OCI-LY1 (cell line): ENCODE measurements around the gene MAP3K4.

Experiments used
- H2AFZ ChIP-seq: fragments of 200-600 bp; sonication (generic), shearing (Covaris generic); 2 replicates; pipeline ENCODE4 v1.6.0; 2014; ENCODE audit warnings: antibody characterized with exemption, mild to moderate bottlenecking, low read length
- H3F3A ChIP-seq: fragments of 200-600 bp; sonication (generic), shearing (Covaris generic); 2 replicates; pipeline ENCODE4 v1.6.0; 2014; ENCODE audit warnings: mild to moderate bottlenecking, antibody characterized with exemption, low read length, moderate library complexity; ENCODE audit not compliant: insufficient read depth
- H3K27ac ChIP-seq: fragments of 200-600 bp; sonication (generic); 2 replicates; pipeline ENCODE4 v1.5.1; 2014; ENCODE audit warnings: low read length, mixed run types, mild to moderate bottlenecking, low read depth; ENCODE audit not compliant: poor library complexity, severe bottlenecking
- H3K27me3 ChIP-seq: fragments of 200-600 bp; sonication (generic); 2 replicates; pipeline ENCODE4 v1.6.0; 2014; ENCODE audit warnings: antibody characterized with exemption, mild to moderate bottlenecking, low read length, moderate library complexity; ENCODE audit not compliant: insufficient read depth
- H3K36me3 ChIP-seq: fragments of 200-600 bp; sonication (generic); 2 replicates; pipeline ENCODE4 v1.6.1; 2014; ENCODE audit warnings: mild to moderate bottlenecking, antibody characterized with exemption, low read length, moderate library complexity, mixed read lengths; ENCODE audit not compliant: insufficient read depth
- H3K4me1 ChIP-seq: fragments of 200-600 bp; sonication (generic); 2 replicates; pipeline ENCODE4 v1.5.1; 2014; ENCODE audit warnings: mild to moderate bottlenecking, low read length, moderate library complexity; ENCODE audit not compliant: insufficient read depth, severe bottlenecking
- H3K4me2 ChIP-seq: fragments of 200-600 bp; sonication (generic), shearing (Covaris generic); 2 replicates; pipeline ENCODE4 v1.6.1; 2014; ENCODE audit warnings: low read length
- H3K4me3 ChIP-seq: fragments of 200-600 bp; sonication (generic); 2 replicates; pipeline ENCODE4 v1.5.1; 2014; ENCODE audit warnings: low read length, low read depth, mild to moderate bottlenecking, mixed read lengths; ENCODE audit not compliant: poor library complexity, severe bottlenecking
- H3K79me2 ChIP-seq: fragments of 200-600 bp; shearing (Covaris generic); 2 replicates; pipeline ENCODE4 v1.6.1; 2016; ENCODE audit warnings: mixed run types, low read length, mixed read lengths; ENCODE audit not compliant: insufficient read depth
- H3K9ac ChIP-seq: fragments of 200-600 bp; sonication (generic), shearing (Covaris generic); 2 replicates; pipeline ENCODE4 v1.6.1; 2014; ENCODE audit warnings: mild to moderate bottlenecking, low read length, mixed read lengths
- H3K9me2 ChIP-seq: fragments of 200-600 bp; sonication (generic), shearing (Covaris generic); 2 replicates; pipeline ENCODE4 v1.6.1; 2014; ENCODE audit warnings: low read depth, mild to moderate bottlenecking, low read length, mixed read lengths
- H3K9me3 ChIP-seq: fragments of 200-600 bp; shearing (Covaris generic); 2 replicates; pipeline ENCODE4 v1.6.1; 2014; ENCODE audit warnings: low read length, mixed read lengths
- H4K20me1 ChIP-seq: fragments of 200-600 bp; sonication (generic), shearing (Covaris generic); 2 replicates; pipeline ENCODE4 v1.6.0; 2016; ENCODE audit warnings: mild to moderate bottlenecking, low read length; ENCODE audit not compliant: insufficient read depth
- CTCF ChIP-seq: fragments of 200-600 bp; sonication (generic), shearing (Covaris generic); IDR thresholded peaks from 2 replicates; pipeline ENCODE4 v1.5.1; 2017; ENCODE audit warnings: mild to moderate bottlenecking, antibody characterized with exemption, low read length, moderate library complexity, mixed read lengths
- EZH2 ChIP-seq: fragments of 200-600 bp; sonication (generic), shearing (Covaris generic); IDR thresholded peaks from 2 replicates; pipeline ENCODE4 v1.8.0; 2017; ENCODE audit warnings: borderline replicate concordance, mixed run types, mild to moderate bottlenecking, antibody characterized with exemption, low read length, moderate library complexity, mixed read lengths

Gene MAP3K4

DNA sequence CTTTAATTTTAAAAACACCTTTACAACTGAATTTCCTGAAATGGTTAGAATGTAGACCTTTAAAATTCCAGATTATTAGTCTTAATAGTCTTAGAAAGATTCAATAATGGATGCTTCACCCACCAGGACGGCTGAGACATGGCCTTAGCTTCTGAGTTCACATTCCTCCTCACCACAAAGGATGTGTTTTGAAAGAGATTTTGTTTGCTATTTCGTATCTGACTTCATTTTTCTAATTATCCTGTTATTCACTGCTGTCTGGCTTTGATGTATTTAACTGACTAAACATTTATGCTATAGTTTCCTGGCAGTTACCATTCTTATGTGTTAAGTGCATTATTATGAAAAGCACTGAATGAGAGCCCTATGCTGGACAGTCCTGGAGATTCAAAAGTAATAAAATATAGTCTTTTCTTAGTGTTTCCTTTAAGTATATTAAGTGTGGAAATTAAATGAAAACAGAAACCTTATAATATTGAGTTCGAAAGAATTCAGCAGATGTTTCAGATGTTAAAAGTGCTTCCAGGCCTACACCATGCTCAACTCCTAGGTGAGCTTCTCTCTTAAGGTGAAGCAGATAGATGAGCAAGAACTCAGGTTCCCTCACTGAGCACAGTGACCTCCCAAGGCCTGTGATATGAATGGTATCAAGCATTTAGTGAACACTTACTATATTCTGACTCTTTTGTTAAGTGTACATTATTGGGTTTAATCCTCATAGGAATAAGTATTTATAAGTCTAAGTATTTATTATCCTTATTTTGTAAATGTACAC, 40.3 kb downstream of the MAP3K4 start:
- peaks cover 48% of the 10 kb centered on the region for H3K4me1 ChIP-seq

GRCh38 chr6:161033667-161034066, 42.1 kb downstream of the MAP3K4 start:
- Histone ChIP-seq H3K4me3 (no peak overlapping the region), H3K9ac (no peak overlapping the region), H3F3A (no peaks in the 10 kb centered on the region), H3K4me1 (peaks cover 45% of the 10 kb centered on the region), H2AFZ (no peak overlapping the region), H3K36me3 (peaks cover 11% of the 10 kb centered on the region; the same call in 1 of the 2 replicates), H4K20me1 (no peaks in the 10 kb centered on the region), H3K9me3 (no peaks in the 10 kb centered on the region), H3K27me3 (no peaks in the 10 kb centered on the region), H3K79me2 (0 out of 2 replicates have a peak, but pooled peaks cover 10% of the 10 kb centered on the region), H3K27ac (no peak overlapping the region), H3K4me2 (no peak overlapping the region), H3K9me2 (no peaks in the 10 kb centered on the region)
- TF ChIP-seq EZH2: no peak
- TF ChIP-seq CTCF: no peak

More for the DNA sequence above, 40.3 kb downstream of the MAP3K4 start:
- Histone ChIP-seq H3K4me3 (no peak overlapping the region), H3K79me2 (0 out of 2 replicates have a peak, but pooled peaks cover 10% of the 10 kb centered on the region), H3K9me3 (no peaks in the 10 kb centered on the region), H3K27me3 (no peaks in the 10 kb centered on the region), H3K4me2 (no peak overlapping the region), H4K20me1 (no peaks in the 10 kb centered on the region), H3K27ac (no peak overlapping the region), H3K36me3 (no peaks in the 10 kb centered on the region), H2AFZ (no peak overlapping the region), H3F3A (no peaks in the 10 kb centered on the region), H3K9me2 (no peaks in the 10 kb centered on the region), H3K9ac (no peak overlapping the region)
- no peak for TF ChIP-seq EZH2
- no peak for TF ChIP-seq CTCF

DNA sequence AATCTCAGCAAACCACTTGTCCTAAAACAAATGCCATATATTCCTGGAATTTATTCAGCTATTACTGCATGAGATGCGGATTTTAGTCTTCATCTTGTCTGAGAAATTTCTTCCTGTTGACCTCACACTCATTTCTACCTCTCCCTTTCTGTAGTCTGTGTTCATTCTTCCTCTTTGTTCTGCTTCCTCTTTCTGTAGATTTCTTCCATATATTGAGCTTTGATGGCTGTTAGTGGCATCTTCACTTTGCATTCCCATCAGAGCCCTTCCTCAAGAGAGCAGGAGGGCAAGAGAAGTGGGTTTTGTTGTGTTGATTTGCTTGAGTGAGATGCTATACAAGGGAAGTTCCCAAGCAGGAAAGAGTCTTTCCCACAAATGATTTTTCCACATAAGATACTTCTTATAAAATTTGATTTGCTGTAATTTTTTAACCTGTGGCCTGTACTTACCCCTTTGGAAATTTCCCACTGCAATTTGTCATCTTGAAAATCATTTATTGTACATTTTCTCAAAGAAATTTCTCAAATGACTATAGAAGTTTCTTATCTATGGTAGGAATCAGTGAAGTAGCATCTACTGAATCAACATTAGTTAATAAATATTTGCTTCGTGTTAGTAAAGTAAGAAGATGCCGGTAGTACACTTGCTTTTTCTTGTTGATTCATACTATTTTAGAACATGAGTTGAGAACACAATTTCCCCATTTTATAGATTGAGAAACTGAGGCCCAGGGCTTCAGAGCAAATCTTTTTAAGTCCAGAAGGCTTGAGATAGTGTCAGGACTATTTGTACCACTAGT, 43.8 kb downstream of the MAP3K4 start:
- Histone ChIP-seq H3K27ac (no peak overlapping the region), H3K4me3 (no peak overlapping the region), H3K9me3 (no peaks in the 10 kb centered on the region), H3K4me1 (peaks cover 28% of the 10 kb centered on the region), H3K9ac (no peak overlapping the region), H3K27me3 (no peaks in the 10 kb centered on the region), H3K79me2 (0 out of 2 replicates have a peak, but pooled peaks cover 6% of the 10 kb centered on the region), H3K9me2 (no peaks in the 10 kb centered on the region), H3F3A (no peaks in the 10 kb centered on the region), H3K36me3 (peaks cover 13% of the 10 kb centered on the region; the same call in 1 of the 2 replicates), H4K20me1 (no peaks in the 10 kb centered on the region), H3K4me2 (no peak overlapping the region), H2AFZ (no peak overlapping the region)
- TF ChIP-seq CTCF (no peak), EZH2 (no peak)
